ENCODE results near the gene F7. TPM values are rescaled to one million over a fixed set of nuclear protein-coding genes. Genes with fewer than 3 reads are reported as not detected.

Gene F7
- total RNA-seq, 4 donors from 2014 or later = not detected

DNA sequence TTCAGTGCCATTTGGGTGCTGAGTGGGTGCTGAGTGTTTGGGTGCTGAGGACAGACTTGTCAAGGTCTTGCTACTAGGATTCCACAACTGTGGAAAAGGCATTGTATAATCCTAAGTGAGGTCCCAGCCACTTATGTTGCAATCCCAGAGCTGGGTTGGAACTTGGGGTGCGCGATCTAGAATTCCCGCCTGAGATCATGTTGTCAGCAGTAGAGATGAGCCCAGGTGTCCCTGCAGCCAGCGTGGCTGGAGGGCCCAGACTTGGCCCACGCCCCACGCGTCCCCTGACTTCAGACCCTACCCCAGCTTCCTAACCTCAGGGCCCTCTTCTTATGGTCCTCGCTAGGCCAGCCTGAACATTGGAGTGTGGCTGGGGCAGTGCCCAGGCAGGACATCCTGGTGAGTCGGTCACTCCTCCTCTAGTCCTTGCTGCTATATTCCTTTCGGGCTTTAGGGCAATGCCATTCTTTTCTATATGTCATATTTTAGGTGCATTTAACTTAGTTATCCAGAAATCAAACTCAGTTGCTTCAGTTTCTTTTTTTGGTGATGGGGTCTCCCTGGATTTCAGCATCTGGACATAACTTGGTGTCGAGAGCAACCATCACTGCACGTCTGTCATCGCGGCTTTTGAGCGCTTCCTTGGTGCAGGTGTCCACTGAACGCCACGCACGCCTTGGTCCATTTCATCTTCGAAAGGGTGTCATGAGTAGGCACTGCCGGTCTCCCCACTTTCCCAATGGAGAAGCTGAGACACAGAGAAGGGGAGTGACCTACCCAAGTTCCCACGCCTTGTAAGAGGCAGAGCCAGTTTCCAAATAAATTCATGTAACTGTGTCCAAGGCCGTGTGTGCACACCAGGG, 46.4 kb upstream of the F7 start:
- no peak for TF ChIP-seq POLR2A (IDR thresholded peaks at IDR 0.05)
- no peak for TF ChIP-seq CTCF (IDR thresholded peaks at IDR 0.05)
- Histone ChIP-seq H3K36me3 (no peaks in the 10 kb centered on the region), H3K4me3 (replicated peaks in 1 of 3) (no peak overlapping the region), H3K4me1 (no peaks in the 10 kb centered on the region), H3K27ac (no peak overlapping the region), H3K9me3 (no peaks in the 10 kb centered on the region), H3K27me3 (no peaks in the 10 kb centered on the region)
- WGBS, 2 donors = 92 to 94% methylated on average over 22 of the region's 22 CpGs
- DNase-seq = no peak
- intact Hi-C loops (cut with DNase I) = no loop called here

- 80 to 88% methylated on average over 11 to 15 of the region's 15 CpGs for WGBS, 2 donors
Observed at GRCh38 chr13:113059891-113060290, 45.7 kb upstream of the F7 start.

GRCh38 chr13:113060557-113061270, 44.9 kb upstream of the F7 start:
- intact Hi-C loops (cut with DNase I) = no loop called here
- H3K4me1 ChIP-seq = no peaks in the 10 kb centered on the region
- H3K9me3 ChIP-seq = no peaks in the 10 kb centered on the region
- no peaks in the 10 kb centered on the region for H3K27me3 ChIP-seq
- 87 to 91% methylated on average over 31 to 33 of the region's 34 CpGs for WGBS, 2 donors
- no peaks in the 10 kb centered on the region for H3K36me3 ChIP-seq
- DNase-seq = no peak
- H3K27ac ChIP-seq = no peak overlapping the region
- TF ChIP-seq CTCF (IDR thresholded peaks at IDR 0.05) = no peak
- no peak for TF ChIP-seq POLR2A (IDR thresholded peaks at IDR 0.05)
- no peak overlapping the region for H3K4me3 ChIP-seq (replicated peaks in 1 of 3)

More at GRCh38 chr13:113059891-113060290, 45.7 kb upstream of the F7 start:
- Histone ChIP-seq H3K9me3 (no peaks in the 10 kb centered on the region), H3K27me3 (no peaks in the 10 kb centered on the region), H3K4me1 (no peaks in the 10 kb centered on the region), H3K27ac (no peak overlapping the region), H3K36me3 (no peaks in the 10 kb centered on the region), H3K4me3 (replicated peaks in 1 of 3) (no peak overlapping the region)
- intact Hi-C loops (cut with DNase I) = no loop called here
- DNase-seq = no peak
- no peak for TF ChIP-seq CTCF (IDR thresholded peaks at IDR 0.05)
- TF ChIP-seq POLR2A (IDR thresholded peaks at IDR 0.05) = no peak

- WGBS, 2 donors = 96 to 100% methylated on average over 7 to 9 of the region's 9 CpGs
- DNase-seq = no peak
- H3K9me3 ChIP-seq = no peaks in the 10 kb centered on the region
- no peaks in the 10 kb centered on the region for H3K4me1 ChIP-seq
- intact Hi-C loops (cut with DNase I) = no loop called here
- H3K36me3 ChIP-seq = no peaks in the 10 kb centered on the region
- no peaks in the 10 kb centered on the region for H3K27me3 ChIP-seq
- TF ChIP-seq CTCF (IDR thresholded peaks at IDR 0.05) = no peak
- TF ChIP-seq POLR2A (IDR thresholded peaks at IDR 0.05) = no peak
- H3K4me3 ChIP-seq (replicated peaks in 1 of 3) = no peak overlapping the region
- no peak overlapping the region for H3K27ac ChIP-seq
Observed at GRCh38 chr13:113061271-113061625, 44.3 kb upstream of the F7 start.

Data from thyroid gland (tissue), 4 donors.